Measurements from ENCODE around the gene ALS2CL. TPM values are rescaled to one million over a fixed set of nuclear protein-coding genes. Genes with fewer than 3 reads are reported as not detected.

ALS2CL gene
- total RNA-seq, 1 donor from 2014 or later = 0.71 TPM

DNA sequence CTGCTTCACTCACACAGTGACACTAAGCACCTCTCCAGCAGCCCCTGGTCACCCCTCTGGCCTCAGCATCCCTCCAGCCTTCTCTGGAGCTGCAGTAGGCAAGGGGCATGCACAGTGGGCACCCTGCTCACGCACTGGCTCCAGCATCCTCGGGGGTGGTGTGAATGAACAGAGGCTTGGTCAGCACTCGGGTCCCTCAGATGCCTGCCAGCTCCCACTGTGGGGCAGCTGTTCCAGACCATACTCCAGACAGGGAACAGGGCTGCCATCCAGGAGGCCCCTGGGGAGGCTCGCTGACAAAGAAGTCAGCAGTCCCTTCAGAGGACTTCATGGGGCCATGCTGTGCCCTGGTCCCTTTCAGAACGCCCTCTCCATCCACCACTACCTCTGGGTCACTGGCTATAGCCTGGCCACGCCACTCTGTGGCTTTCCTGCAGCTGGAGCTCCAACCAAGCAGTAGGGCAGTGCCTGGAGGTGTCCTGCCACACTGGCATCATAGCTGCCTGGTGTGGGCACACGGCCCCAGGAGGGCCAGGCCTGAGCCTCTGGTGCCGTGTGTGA lies 26.3 kb downstream of the ALS2CL start:
- Mint-ChIP-seq H3K9me3 (no peaks in the 10 kb centered on the region), H3K4me1 (ENCODE audit: low read depth) (no peaks in the 10 kb centered on the region), H3K4me3 (ENCODE audit: low read depth) (no peak overlapping the region), H3K36me3 (ENCODE audit: low read depth) (no peaks in the 10 kb centered on the region), H3K27me3 (ENCODE audit: low read depth) (no peaks in the 10 kb centered on the region), H3K27ac (no peak overlapping the region)
- no peak for DNase-seq (ENCODE audit: low spot score)
- intact Hi-C loops (cut with micrococcal nuclease) = no loop called here

GRCh38 chr3:46666453-46666845 lies 27.0 kb downstream of the ALS2CL start:
- H3K4me1 Mint-ChIP-seq (ENCODE audit: low read depth) = no peaks in the 10 kb centered on the region
- no peaks in the 10 kb centered on the region for H3K36me3 Mint-ChIP-seq (ENCODE audit: low read depth)
- no peak overlapping the region for H3K27ac Mint-ChIP-seq
- no peak for DNase-seq (ENCODE audit: low spot score)
- intact Hi-C loops (cut with micrococcal nuclease) = no loop called here
- no peaks in the 10 kb centered on the region for H3K27me3 Mint-ChIP-seq (ENCODE audit: low read depth)
- no peaks in the 10 kb centered on the region for H3K9me3 Mint-ChIP-seq
- H3K4me3 Mint-ChIP-seq (ENCODE audit: low read depth) = no peak overlapping the region

DNA sequence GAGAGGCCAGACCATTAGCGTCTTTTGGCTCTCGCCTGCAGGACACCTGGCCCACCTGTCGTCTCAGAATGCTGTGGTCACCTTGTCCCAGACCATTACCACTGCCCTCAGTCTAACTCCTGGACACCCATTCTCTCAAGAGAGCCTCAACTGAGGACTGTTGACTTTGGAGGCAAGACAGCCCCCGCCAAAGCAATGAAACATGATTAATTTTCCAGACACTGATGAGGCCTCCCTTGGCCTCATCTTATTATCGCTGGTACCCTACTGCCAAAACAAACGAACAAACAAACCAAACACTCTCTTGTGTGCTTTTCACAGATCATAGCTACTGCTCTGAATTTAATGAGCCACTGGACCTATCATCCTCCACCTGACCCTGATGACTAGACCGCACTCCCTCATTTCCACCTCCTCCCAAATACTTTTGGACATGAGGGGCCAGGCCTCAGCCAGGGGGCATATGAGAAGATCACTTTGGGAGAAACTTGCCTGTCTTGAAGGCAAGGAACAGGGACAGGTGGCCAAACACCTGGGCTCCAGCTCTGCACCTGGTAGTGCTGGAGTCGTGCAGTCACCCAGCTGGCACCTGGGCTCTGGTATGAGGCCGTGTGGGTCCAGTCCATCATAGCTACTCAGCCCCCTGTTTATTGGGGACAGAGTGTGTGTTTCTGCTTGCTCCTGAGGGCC lies 27.6 kb downstream of the ALS2CL start:
- intact Hi-C loops (cut with micrococcal nuclease) = no loop called here
- Mint-ChIP-seq H3K27me3 (ENCODE audit: low read depth) (no peaks in the 10 kb centered on the region), H3K4me1 (ENCODE audit: low read depth) (no peaks in the 10 kb centered on the region), H3K36me3 (ENCODE audit: low read depth) (no peaks in the 10 kb centered on the region), H3K9me3 (no peaks in the 10 kb centered on the region), H3K4me3 (ENCODE audit: low read depth) (no peak overlapping the region), H3K27ac (no peak overlapping the region)
- DNase-seq (ENCODE audit: low spot score) = no peak

- Mint-ChIP-seq H3K27ac (no peak overlapping the region), H3K4me1 (ENCODE audit: low read depth) (no peaks in the 10 kb centered on the region), H3K9me3 (no peaks in the 10 kb centered on the region), H3K4me3 (ENCODE audit: low read depth) (no peak overlapping the region), H3K36me3 (ENCODE audit: low read depth) (no peaks in the 10 kb centered on the region), H3K27me3 (ENCODE audit: low read depth) (no peaks in the 10 kb centered on the region)
- intact Hi-C loops (cut with micrococcal nuclease) = no loop called here
- no peak for DNase-seq (ENCODE audit: low spot score)
These were observed 28.3 kb downstream of the ALS2CL start for GRCh38 chr3:46664971-46665762.

GRCh38 chr3:46664188-46664970 lies 29.1 kb downstream of the ALS2CL start:
- H3K27me3 Mint-ChIP-seq (ENCODE audit: low read depth) = no peaks in the 10 kb centered on the region
- DNase-seq (ENCODE audit: low spot score) = no peak
- no peak overlapping the region for H3K4me3 Mint-ChIP-seq (ENCODE audit: low read depth)
- H3K4me1 Mint-ChIP-seq (ENCODE audit: low read depth) = no peaks in the 10 kb centered on the region
- no peak overlapping the region for H3K27ac Mint-ChIP-seq
- no peaks in the 10 kb centered on the region for H3K36me3 Mint-ChIP-seq (ENCODE audit: low read depth)
- no peaks in the 10 kb centered on the region for H3K9me3 Mint-ChIP-seq
- intact Hi-C loops (cut with micrococcal nuclease) = no loop called here

- no peak overlapping the region for H3K27ac Mint-ChIP-seq
- H3K9me3 Mint-ChIP-seq = no peaks in the 10 kb centered on the region
- H3K36me3 Mint-ChIP-seq (ENCODE audit: low read depth) = no peaks in the 10 kb centered on the region
- no peaks in the 10 kb centered on the region for H3K27me3 Mint-ChIP-seq (ENCODE audit: low read depth)
- H3K4me3 Mint-ChIP-seq (ENCODE audit: low read depth) = no peak overlapping the region
- no peak for DNase-seq (ENCODE audit: low spot score)
- intact Hi-C loops (cut with micrococcal nuclease) = no loop called here
- no peaks in the 10 kb centered on the region for H3K4me1 Mint-ChIP-seq (ENCODE audit: low read depth)
These were observed 29.8 kb downstream of the ALS2CL start for GRCh38 chr3:46663591-46664135.

DNA sequence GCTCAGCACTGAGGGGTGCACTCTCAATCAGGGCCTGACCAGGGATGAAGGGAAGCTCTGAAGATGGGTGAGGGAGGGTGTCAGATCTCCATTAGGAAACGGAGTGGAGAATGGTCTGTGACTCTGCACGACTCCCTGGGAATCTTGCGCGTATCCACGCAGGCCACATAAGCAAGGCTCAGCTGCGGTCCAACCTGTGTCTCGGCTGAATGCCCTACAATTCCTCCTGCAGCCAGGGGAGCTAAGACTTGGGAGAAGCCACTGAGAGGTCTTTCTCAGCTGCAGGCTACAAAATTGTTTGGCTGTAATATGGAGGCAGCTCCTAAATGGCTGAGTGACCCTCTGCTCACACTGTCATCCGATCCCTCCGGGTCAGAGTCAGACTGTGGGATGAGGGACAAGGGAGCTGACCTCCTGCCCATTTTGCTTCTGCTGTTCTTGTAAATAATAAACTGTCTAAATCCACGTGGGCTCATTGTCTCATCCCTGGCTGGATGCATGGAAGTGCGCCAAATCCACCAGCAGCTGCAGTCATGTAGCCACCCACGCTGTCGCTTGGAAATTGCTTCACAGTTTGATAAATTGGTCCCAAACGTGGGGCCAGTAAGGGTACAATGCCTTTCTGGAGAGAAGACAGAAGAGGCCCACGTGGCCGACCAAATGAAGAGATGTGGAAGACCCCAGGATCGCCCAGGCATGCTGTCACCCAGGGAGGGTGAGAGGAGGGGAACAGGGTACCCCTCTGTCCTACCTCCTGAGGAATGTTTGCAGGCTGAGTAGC lies 30.5 kb downstream of the ALS2CL start:
- Mint-ChIP-seq H3K27ac (no peak overlapping the region), H3K4me3 (ENCODE audit: low read depth) (no peak overlapping the region), H3K36me3 (ENCODE audit: low read depth) (no peaks in the 10 kb centered on the region), H3K4me1 (ENCODE audit: low read depth) (no peaks in the 10 kb centered on the region), H3K9me3 (no peaks in the 10 kb centered on the region), H3K27me3 (ENCODE audit: low read depth) (no peaks in the 10 kb centered on the region)
- no peak for DNase-seq (ENCODE audit: low spot score)
- intact Hi-C loops (cut with micrococcal nuclease) = no loop called here

GRCh38 chr3:46661776-46662766 lies 31.4 kb downstream of the ALS2CL start:
- Mint-ChIP-seq H3K4me3 (ENCODE audit: low read depth) (no peak overlapping the region), H3K27ac (no peak overlapping the region), H3K4me1 (ENCODE audit: low read depth) (peaks cover 3% of the 10 kb centered on the region), H3K9me3 (no peaks in the 10 kb centered on the region), H3K27me3 (ENCODE audit: low read depth) (peaks cover 2% of the 10 kb centered on the region), H3K36me3 (ENCODE audit: low read depth) (no peaks in the 10 kb centered on the region)
- no peak for DNase-seq (ENCODE audit: low spot score)
- intact Hi-C loops (cut with micrococcal nuclease) = no loop called here

- H3K9me3 Mint-ChIP-seq = no peaks in the 10 kb centered on the region
- intact Hi-C loops (cut with micrococcal nuclease) = no loop called here
- H3K27me3 Mint-ChIP-seq (ENCODE audit: low read depth) = peaks cover 2% of the 10 kb centered on the region
- H3K4me3 Mint-ChIP-seq (ENCODE audit: low read depth) = no peak overlapping the region
- no peak overlapping the region for H3K27ac Mint-ChIP-seq
- no peak for DNase-seq (ENCODE audit: low spot score)
- H3K4me1 Mint-ChIP-seq (ENCODE audit: low read depth) = peaks cover 3% of the 10 kb centered on the region
- H3K36me3 Mint-ChIP-seq (ENCODE audit: low read depth) = no peaks in the 10 kb centered on the region
These were observed 32.6 kb downstream of the ALS2CL start for GRCh38 chr3:46660543-46661523.

DNA sequence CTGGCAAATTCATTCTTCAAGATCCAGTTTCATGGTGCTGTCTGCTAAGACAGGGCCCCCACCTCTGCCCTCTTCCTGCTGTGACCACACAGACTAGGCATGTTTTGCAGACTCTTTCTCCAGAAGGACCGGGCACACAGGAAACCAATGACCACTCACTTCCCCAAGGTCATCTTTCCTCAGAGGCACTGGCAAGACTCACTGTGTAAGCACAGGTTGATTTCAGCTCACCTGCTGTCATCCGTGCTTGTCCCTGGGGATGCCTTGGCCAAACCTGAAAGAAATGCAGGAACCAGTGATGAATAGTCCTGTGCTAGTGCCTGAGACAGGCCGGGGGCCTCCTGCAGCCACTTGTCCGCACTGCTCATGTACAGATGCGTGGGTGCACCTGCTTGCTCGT lies 33.5 kb downstream of the ALS2CL start:
- H3K36me3 Mint-ChIP-seq (ENCODE audit: low read depth) = no peaks in the 10 kb centered on the region
- DNase-seq (ENCODE audit: low spot score) = no peak
- H3K4me3 Mint-ChIP-seq (ENCODE audit: low read depth) = no peak overlapping the region
- H3K27ac Mint-ChIP-seq = no peak overlapping the region
- H3K27me3 Mint-ChIP-seq (ENCODE audit: low read depth) = peaks cover 2% of the 10 kb centered on the region
- no peaks in the 10 kb centered on the region for H3K9me3 Mint-ChIP-seq
- intact Hi-C loops (cut with micrococcal nuclease) = no loop called here
- H3K4me1 Mint-ChIP-seq (ENCODE audit: low read depth) = peaks cover 3% of the 10 kb centered on the region

Data from activated T-helper 2 cell treated with anti-CD3 and anti-CD28 coated beads, Interferon-gamma antibody, Interleukin-2, Interleukin-4, amounts not matched to agents 10 μg/mL and 5 μg/mL and 100 μg/mL, durations not matched to agents 14 hours and 24 hours and 36 hours (primary cell).